Ovary (tissue), 9 donors: ENCODE results near the gene TNFRSF21. TPM values are rescaled to one million over a fixed set of nuclear protein-coding genes. Genes with fewer than 3 reads are reported as not detected.

Experiments used
- DNase-seq, 5 donors: peaks; one replicate each; pipeline ENCODE4 v3.0.0-alpha.2; 2019 to 2020
- H3K27ac ChIP-seq, 2 donors: fragments of 200-600 bp; one replicate each; pipeline versions ENCODE4 v1.5.1 to v1.8.0; 2019 to 2022
- H3K27me3 ChIP-seq: fragments of 200-600 bp; one replicate; pipeline ENCODE4 v1.8.0; 2022
- H3K36me3 ChIP-seq: fragments of 200-600 bp; sonication (generic); one replicate; pipeline ENCODE4 v1.5.1; 2019
- H3K4me1 ChIP-seq: one replicate; pipeline ENCODE4 v1.8.1; 2013; ENCODE audit warnings: mild to moderate bottlenecking, moderate library complexity; ENCODE audit not compliant: insufficient read depth
- H3K4me3 ChIP-seq: fragments of 200-600 bp; sonication (generic); one replicate; pipeline ENCODE4 v1.5.1; 2017
- H3K9me3 ChIP-seq, 2 donors: fragments of 200-600 bp in 1 of 2; sonication (generic) in 1 of 2; one replicate each; pipeline versions ENCODE4 v1.5.1 to v1.8.1; 2013 to 2019; ENCODE audit warnings: mild to moderate bottlenecking in 1 of 2, moderate library complexity in 1 of 2
- CTCF ChIP-seq, 3 donors: fragments of 450-650 bp in 2 of 3; fragments of 200-600 bp in 1 of 3; IDR thresholded peaks; one replicate each; pipeline versions ENCODE4 v1.5.1 to v1.8.0; 2016 to 2022; ENCODE audit warnings: antibody characterized with exemption in 3 of 3, mild to moderate bottlenecking in 1 of 3
- EP300 ChIP-seq: sonication (generic); formaldehyde crosslinking; IDR thresholded peaks from one replicate; pipeline ENCODE4 v1.6.1; 2017; ENCODE audit warnings: antibody characterized with exemption
- POLR2A ChIP-seq: fragments of 450-650 bp; IDR thresholded peaks from one replicate; pipeline ENCODE4 v1.6.1; 2017; ENCODE audit warnings: antibody characterized with exemption, mild to moderate bottlenecking, moderate library complexity
- WGBS, 3 donors: extraction: QIAGEN DNeasy Blood & Tissue Kit in 1 of 3; methylation state at CpG; one replicate each; pipeline versions ENCODE4 v1.1.5 to v1.1.7; 2013 to 2017; 5-methylcytosine and 5-hydroxymethylcytosine counted together
- intact Hi-C, 4 donors: fragments of 100-400 bp; cut with DNase I; formaldehyde crosslinking; loops; one replicate each; pipeline versions ENCODE4 v1.11.0 to v1.15.1; 2022 to 2023
- polyA plus RNA-seq, 2 donors: library from polyadenylated mRNA; stranded (reverse); fragments of 200-250 nt in 1 of 2; fragments of 350-450 nt in 1 of 2; fragmentation: Illumina TruSeq in 1 of 2; extraction: RNeasy Lipid Tissue Mini Kit (QIAGEN cat#74804) in 1 of 2; gene quantifications; one replicate each; pipeline ENCODE4 v1.2.3, GENCODE V29; 2013 to 2014
- total RNA-seq, 7 donors: library from RNA; depleted of rRNA in 2 of 7; stranded (reverse); fragments of >200 nt in 2 of 7; fragmentation: NEBNext Ultra II Directional in 3 of 7; extraction: Animal tissue kit (Norgen Biotek cat#: 25700) in 3 of 7; gene quantifications; one replicate each; pipeline versions ENCODE4 v1.1.0 to v1.2.4, GENCODE V29; 2016 to 2023
- donor health status: DM: no; HTN: no; CAD: no; lungs with moderate emphysema.
- donor health status: DM: no; HTN: no; CAD: no.
- donor health status: Bipolar disorder and iron deficiency.
- donor health status: DM: yes; HTN: yes; CAD: no.
- donor health status: DM: no; HTN: no; CAD: no.
- donor health status: DM: yes; HTN: yes; CAD: no.

Gene TNFRSF21
- total and polyA plus RNA-seq, 9 donors: 4.9 to 18.3 (median 13.5) TPM

GRCh38 chr6:47353871-47354270 lies 44.2 kb upstream of the TNFRSF21 start:
- intact Hi-C loops: no loop called here
- no peaks in the 10 kb centered on the region for H3K27me3 ChIP-seq
- no peaks in the 10 kb centered on the region for H3K4me1 ChIP-seq
- WGBS, 3 donors: 37 to 47% (median 41%) methylated on average over 1 of the region's 1 CpG
- H3K36me3 ChIP-seq: no peaks in the 10 kb centered on the region
- DNase-seq: no peak
- TF ChIP-seq EP300: no peak
- no peak for TF ChIP-seq POLR2A
- TF ChIP-seq CTCF (IDR thresholded peaks at IDR 0.05): no peak
- H3K27ac ChIP-seq: no peak overlapping the region
- H3K9me3 ChIP-seq: no peaks in the 10 kb centered on the region
- H3K4me3 ChIP-seq: no peak overlapping the region

- H3K27ac ChIP-seq: no peak overlapping the region
- no peak for TF ChIP-seq CTCF (IDR thresholded peaks at IDR 0.05)
- TF ChIP-seq POLR2A: no peak
- TF ChIP-seq EP300: no peak
- WGBS, 3 donors: 65 to 68% (median 66%) methylated on average over 2 of the region's 2 CpGs
- H3K4me3 ChIP-seq: no peak overlapping the region
- no peaks in the 10 kb centered on the region for H3K27me3 ChIP-seq
- H3K36me3 ChIP-seq: no peaks in the 10 kb centered on the region
- intact Hi-C loops: no loop called here
- no peaks in the 10 kb centered on the region for H3K9me3 ChIP-seq
- H3K4me1 ChIP-seq: no peaks in the 10 kb centered on the region
- no peak for DNase-seq
These were observed 43.3 kb upstream of the TNFRSF21 start for GRCh38 chr6:47352966-47353365.

- Histone ChIP-seq H3K36me3 (no peaks in the 10 kb centered on the region), H3K9me3 (no peaks in the 10 kb centered on the region), H3K27ac (no peak overlapping the region), H3K4me3 (no peak overlapping the region), H3K4me1 (no peaks in the 10 kb centered on the region), H3K27me3 (no peaks in the 10 kb centered on the region)
- TF ChIP-seq POLR2A (no peak), CTCF (IDR thresholded peaks at IDR 0.05) (no peak), EP300 (no peak)
- DNase-seq: no peak
- intact Hi-C loops: no loop called here
- 78 to 83% (median 81%) methylated on average over 5 of the region's 5 CpGs for WGBS, 3 donors
These were observed 42.7 kb upstream of the TNFRSF21 start for GRCh38 chr6:47352194-47352920.

- no peaks in the 10 kb centered on the region for H3K9me3 ChIP-seq
- no peaks in the 10 kb centered on the region for H3K36me3 ChIP-seq
- TF ChIP-seq POLR2A (no peak), EP300 (no peak), CTCF (IDR thresholded peaks at IDR 0.05) (no peak)
- no peaks in the 10 kb centered on the region for H3K27me3 ChIP-seq
- H3K4me3 ChIP-seq: no peak overlapping the region
- H3K4me1 ChIP-seq: no peaks in the 10 kb centered on the region
- no peak for DNase-seq
- intact Hi-C loops: no loop called here
- H3K27ac ChIP-seq: no peak overlapping the region
These were observed 41.9 kb upstream of the TNFRSF21 start for GRCh38 chr6:47351621-47352020.
